Measurements from ENCODE around the gene ARHGAP15.

ARHGAP15 gene

DNA sequence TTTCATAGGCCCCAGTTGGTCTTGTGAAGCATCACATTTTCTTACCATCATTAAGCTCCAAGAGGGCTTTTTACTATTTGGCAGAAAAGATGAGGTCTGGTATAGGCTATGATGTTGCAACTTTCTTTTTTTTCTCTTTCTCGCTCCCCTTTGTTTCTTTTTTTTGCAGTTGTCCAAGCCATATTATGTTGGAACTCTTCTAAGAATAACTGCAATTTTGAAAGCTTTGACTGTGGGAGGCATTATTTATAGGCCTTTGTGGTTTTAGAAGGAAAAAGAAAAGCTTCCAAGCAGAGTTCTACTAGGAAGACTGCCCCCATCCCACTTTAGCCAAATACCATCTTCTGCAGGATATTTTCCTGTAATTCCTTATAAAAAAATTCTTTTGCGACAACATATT, 571.6 kb downstream of the ARHGAP15 start:
- in situ Hi-C loops (cut with MboI; ENCODE audit: low sequenced_read_pairs): no loop called here

GRCh38 chr2:143701785-143702184, 572.6 kb downstream of the ARHGAP15 start:
- in situ Hi-C loops (cut with MboI; ENCODE audit: low sequenced_read_pairs): no loop called here

DNA sequence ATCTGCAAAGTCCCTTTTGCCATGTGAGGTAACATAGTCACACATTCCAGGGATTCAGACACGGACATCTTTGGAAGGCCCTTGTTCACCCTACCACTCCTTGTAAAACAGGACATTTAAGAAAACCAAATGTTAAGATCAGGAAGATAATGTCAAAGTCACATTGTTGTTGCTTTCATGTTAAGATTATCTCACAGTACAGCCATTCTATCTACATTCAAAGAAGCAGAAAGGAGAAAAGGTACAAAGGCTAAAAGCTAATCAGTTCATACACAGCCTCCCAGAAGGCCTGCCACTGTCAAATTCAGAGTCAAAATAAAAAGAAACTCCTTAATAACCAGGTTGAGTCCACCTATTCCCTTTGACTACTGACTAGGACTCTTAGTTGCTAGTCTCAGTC, 573.7 kb downstream of the ARHGAP15 start:
- in situ Hi-C loops (cut with MboI; ENCODE audit: low sequenced_read_pairs): no loop called here

- in situ Hi-C loops (cut with MboI; ENCODE audit: low sequenced_read_pairs): no loop called here
Measured at GRCh38 chr2:143704451-143705106, 575.4 kb downstream of the ARHGAP15 start.

GRCh38 chr2:143705108-143705707, 576.0 kb downstream of the ARHGAP15 start:
- in situ Hi-C loops (cut with MboI; ENCODE audit: low sequenced_read_pairs): no loop called here

DNA sequence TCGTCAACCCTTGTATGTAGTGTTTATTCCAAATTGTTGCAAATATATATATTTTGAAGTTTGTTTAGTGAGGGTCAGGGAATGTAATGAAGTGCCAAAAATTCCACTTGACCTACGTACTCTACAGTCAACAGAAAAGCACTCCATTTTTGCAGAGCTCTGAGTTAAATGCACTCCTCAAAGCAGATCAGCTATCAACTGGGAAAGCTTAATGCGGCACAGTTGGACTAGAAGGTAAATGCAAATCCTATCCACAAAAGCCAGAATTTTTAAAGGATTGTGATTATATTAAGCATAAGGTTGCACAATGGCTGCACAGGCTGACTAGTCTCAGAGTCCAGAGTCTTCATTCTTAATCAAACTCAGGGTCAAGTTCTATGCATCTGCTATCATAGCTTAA, 577.1 kb downstream of the ARHGAP15 start:
- in situ Hi-C loops (cut with MboI; ENCODE audit: low sequenced_read_pairs): no loop called here

DNA sequence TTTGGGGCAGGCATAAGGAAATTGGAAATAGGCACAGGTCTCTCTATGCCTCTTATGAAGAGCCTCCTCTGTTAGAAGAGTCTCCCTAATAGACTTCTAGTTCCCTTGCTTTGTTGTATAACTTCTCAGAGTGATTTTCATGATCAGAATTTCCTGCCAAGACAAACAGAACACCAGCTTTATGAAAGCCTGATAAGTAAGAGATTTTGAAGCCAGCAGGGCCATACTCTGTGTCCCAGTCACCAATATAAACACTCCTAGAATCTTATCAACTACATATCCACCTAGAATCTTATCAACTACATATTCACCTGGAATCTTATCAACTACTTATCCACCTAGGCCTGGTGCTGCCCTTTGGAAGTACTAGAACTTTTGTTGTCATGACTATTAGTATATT, 579.5 kb downstream of the ARHGAP15 start:
- in situ Hi-C loops (cut with MboI; ENCODE audit: low sequenced_read_pairs): no loop called here

- in situ Hi-C loops (cut with MboI; ENCODE audit: low sequenced_read_pairs): no loop called here
Measured at GRCh38 chr2:143710196-143710595, 581.0 kb downstream of the ARHGAP15 start.

DNA sequence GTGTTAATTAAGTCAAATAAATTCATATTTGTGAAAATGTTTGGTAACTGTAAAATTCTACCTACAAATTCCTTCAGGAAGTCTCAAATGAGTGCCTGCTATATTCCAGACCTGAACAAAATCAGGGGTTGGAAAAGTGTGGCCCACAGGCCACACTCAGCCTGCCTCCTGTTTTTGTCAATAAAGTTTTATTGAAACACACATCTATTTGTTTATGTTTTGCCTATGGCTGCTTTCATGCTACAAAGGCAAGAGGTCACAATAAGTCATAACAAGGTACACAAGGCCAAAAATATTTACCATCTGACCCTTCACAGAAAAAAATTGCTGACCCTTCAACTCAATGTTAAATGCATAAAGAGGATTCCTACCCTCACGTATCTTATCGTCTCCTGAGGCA, 581.7 kb downstream of the ARHGAP15 start:
- in situ Hi-C loops (cut with MboI; ENCODE audit: low sequenced_read_pairs): no loop called here

DNA sequence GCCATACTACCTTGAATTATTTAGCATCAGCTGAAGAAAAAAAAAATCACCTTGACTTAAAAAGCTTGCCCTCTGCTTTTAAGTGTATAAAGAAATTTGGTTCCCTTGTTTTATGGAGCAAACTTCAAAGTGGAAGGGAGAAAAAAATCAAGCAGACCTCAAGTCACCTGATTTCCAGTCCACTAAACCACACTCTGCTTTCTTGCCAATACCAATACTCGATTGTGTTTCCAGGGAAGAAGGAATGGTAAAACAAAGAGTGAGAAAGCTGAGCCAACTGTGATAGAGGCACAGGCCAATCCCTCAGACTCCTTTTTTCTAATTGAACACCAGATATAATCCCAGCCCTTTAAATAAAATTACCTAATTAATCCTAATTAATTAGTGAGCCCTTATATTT, 587.3 kb downstream of the ARHGAP15 start:
- in situ Hi-C loops (cut with MboI; ENCODE audit: low sequenced_read_pairs): no loop called here

DNA sequence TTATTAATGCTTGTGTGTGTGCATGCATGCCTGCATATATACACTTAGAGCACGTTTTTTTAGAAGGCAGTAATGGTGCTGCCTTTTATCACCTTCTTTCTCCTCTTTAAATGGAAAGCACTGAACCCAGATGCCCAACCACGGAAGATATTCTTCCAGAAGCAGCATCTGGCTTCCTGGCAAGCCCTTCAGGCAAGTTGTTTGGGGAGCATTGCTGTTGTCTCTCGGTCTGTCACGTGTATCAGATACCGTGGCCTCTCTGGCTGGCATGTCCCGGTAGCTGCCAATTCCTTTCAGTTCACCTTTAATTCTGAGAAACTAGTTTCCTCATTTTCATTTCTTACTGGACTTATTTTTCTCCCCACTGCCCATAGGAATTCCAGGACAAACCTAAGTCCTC, 587.8 kb downstream of the ARHGAP15 start:
- in situ Hi-C loops (cut with MboI; ENCODE audit: low sequenced_read_pairs): no loop called here

DNA sequence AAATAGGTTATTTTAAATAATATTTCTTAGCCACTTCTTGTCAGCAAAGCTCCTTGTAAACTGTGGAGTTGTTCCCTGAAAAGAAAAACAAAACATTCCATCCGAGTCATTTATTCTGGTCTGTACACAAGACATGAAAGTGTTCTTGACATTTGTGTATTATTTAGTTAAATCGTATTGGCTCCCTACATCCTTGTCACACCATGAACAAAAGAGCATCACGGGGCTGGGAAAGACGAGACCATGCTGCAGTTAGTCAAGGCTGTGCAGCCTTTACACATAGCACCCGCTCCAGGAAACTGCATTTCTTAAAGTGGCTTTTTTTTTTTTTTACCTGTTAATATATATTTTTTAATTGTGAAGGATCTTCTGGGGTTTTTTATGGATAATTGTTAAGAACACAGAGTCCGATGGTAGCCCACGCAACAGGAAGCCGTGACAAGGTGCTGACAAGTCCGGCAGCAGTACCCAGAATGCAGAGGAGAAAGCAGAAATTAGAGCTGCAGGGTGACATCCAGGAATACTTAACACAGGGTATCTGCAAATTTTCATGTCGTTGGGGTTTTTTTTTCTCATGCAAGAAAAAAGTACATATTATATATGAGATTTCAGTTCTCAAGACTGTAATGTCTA, 588.4 kb downstream of the ARHGAP15 start:
- in situ Hi-C loops (cut with MboI; ENCODE audit: low sequenced_read_pairs): no loop called here

DNA sequence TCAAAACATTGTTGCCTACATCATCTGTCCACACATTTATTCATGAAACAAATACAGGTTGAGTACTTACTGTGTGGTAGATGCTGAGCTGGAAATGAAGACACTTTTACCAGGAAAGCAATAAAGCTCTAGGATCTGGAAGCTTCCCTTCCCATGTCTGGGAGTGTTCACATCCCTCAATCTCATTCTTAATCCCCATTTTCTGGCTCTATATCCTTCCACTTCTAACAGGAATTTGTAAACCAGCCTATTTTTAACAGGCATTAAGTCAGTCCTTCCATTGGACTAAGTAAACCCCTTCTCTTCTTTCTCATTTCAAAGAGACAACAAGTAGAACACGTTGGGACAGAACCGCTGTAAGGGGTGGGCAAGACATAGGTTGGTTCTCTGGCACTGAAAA, 589.5 kb downstream of the ARHGAP15 start:
- in situ Hi-C loops (cut with MboI; ENCODE audit: low sequenced_read_pairs): no loop called here

DNA sequence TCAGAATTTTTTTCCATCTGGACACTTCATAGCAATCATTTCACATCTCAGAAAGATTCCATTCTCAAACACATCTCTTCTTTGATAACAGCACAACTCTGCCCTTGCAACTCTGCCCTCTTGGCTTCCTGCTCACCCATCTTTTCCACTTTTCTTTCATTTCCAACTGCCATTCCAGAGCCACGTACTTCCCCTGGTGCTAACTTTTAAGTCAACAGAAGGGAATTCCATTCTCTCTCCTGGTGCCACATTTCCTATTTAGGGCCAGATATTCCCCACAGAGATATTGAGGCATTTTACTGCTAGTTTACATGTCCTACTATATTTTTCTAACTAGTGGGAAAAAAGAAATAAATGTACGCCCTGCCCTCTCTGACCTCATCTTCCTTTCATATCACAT, 590.2 kb downstream of the ARHGAP15 start:
- in situ Hi-C loops (cut with MboI; ENCODE audit: low sequenced_read_pairs): no loop called here

GRCh38 chr2:143720095-143720664, 591.0 kb downstream of the ARHGAP15 start:
- in situ Hi-C loops (cut with MboI; ENCODE audit: low sequenced_read_pairs): no loop called here

- in situ Hi-C loops (cut with MboI; ENCODE audit: low sequenced_read_pairs): no loop called here
Measured at GRCh38 chr2:143725400-143725799, 596.2 kb downstream of the ARHGAP15 start.

DNA sequence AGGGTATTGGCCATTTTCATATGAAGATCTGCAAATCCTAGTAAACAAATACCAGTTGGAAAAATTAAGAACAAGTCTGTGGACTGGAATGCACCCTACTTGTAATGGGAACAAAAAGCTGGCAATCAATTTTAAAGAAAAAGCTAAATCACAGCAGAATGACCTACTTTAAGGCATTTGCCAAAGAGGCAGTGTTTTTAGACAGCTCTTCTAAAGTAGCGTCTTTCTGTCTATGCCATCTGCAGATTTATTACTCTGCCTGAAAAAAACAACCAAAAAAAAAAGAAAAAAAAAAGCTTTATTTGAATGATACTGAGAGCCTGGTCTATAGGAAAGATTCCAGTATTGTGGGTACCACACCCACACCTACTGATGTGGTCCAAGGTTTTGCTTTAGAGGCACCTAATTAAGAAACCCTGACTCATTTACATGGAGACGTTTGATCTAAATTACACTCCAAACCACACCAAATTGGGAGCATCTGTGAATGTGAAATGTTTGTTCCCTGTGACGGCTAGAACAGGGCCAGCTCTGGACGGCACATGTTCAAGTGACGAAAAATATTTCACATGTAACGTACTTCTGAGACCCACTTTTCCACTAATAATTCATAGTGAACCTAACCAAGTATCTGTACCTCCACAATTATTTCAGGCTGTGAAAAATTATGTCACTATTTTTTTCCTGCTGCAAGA, 597.1 kb downstream of the ARHGAP15 start:
- in situ Hi-C loops (cut with MboI; ENCODE audit: low sequenced_read_pairs): no loop called here

- in situ Hi-C loops (cut with MboI; ENCODE audit: low sequenced_read_pairs): no loop called here
Measured at GRCh38 chr2:143728498-143728897, 599.3 kb downstream of the ARHGAP15 start.

DNA sequence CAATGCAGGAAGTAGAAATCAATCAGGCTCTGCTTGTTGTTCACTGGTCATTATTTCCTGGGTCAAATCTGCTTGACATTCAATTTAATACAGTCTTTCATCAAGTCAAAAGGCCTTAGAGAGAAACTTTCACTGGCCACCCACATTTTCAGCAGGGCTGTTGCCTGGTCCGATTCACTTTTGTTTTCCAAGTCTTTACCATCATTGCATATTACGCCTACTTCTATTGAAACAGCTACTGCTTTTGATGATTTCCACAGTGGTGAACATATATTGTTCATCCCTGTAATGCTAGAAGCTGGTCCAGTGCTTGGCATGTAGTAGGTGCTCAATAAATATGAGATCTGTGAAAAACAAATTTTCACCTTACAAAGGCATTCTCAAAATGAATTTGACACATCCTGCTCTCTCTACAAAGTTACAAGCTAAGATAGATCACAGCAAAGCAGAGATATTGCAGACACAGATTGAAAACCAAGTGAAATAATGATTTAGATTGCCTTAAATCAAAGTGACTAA, 600.1 kb downstream of the ARHGAP15 start:
- in situ Hi-C loops (cut with MboI; ENCODE audit: low sequenced_read_pairs): no loop called here

GRCh38 chr2:143730155-143730952, 601.1 kb downstream of the ARHGAP15 start:
- in situ Hi-C loops (cut with MboI; ENCODE audit: low sequenced_read_pairs): no loop called here

DNA sequence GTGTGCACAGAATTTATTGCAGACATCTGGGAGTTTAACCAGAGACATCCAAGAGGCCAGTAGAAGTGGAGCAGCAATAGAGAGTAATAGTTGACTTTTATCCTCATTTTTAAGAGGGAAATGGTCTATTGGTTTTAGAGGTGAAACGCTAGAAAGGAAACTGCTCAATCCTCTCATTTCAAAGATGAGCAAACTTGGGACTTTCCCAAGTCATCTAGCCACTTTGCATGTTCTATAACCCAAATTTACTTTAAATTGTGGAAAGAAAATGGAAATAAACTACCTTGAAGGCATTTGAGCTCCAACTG, 601.7 kb downstream of the ARHGAP15 start:
- in situ Hi-C loops (cut with MboI; ENCODE audit: low sequenced_read_pairs): no loop called here
